MCF 10A (cell line): ENCODE measurements around the gene MAP4. TPM values are rescaled to one million over a fixed set of nuclear protein-coding genes. Genes with fewer than 3 reads are reported as not detected.

Source experiments
- BruUV-seq: library from RNA; stranded (reverse); fragments of 400-500 nt; replicated peaks from 2 replicates; lab custom pipeline; 2021; lab: Mats Ljungman, UMichigan
- CTCF ChIA-PET: fragments of 300-600 bp; sonication (Branson Sonifier 250); formaldehyde crosslinking; extraction: SDS; loops from one replicate; lab custom pipeline; 2021; ENCODE audit warnings: antibody characterized with exemption, inconsistent platforms; lab: Yijun Ruan, JAX
- POLR2A ChIA-PET: fragments of 300-600, 350-650 bp; sonication (Branson Sonifier 250); formaldehyde crosslinking; extraction: SDS; loops from one replicate; lab custom pipeline; 2020; ENCODE audit warnings: antibody characterized with exemption, inconsistent platforms; lab: Yijun Ruan, JAX
- DNase-seq: peaks from one replicate; pipeline ENCODE4 v3.0.0-alpha.2; 2018; ENCODE audit not compliant: unreplicated experiment
- H3K27ac Mint-ChIP-seq: one replicate; pipeline ENCODE4 v1.8.0; 2022; ENCODE audit warnings: mild to moderate bottlenecking, low read depth, mixed read lengths; ENCODE audit not compliant: unreplicated experiment
- H3K27me3 Mint-ChIP-seq: one replicate; pipeline ENCODE4 v1.8.0; 2022; ENCODE audit warnings: mixed read lengths; ENCODE audit not compliant: insufficient read depth, unreplicated experiment
- H3K36me3 Mint-ChIP-seq: one replicate; pipeline ENCODE4 v1.8.0; 2022; ENCODE audit warnings: mild to moderate bottlenecking, moderate library complexity, mixed read lengths; ENCODE audit not compliant: insufficient read depth, unreplicated experiment
- H3K4me1 Mint-ChIP-seq: one replicate; pipeline ENCODE4 v1.8.0; 2022; ENCODE audit warnings: mixed read lengths; ENCODE audit not compliant: insufficient read depth, unreplicated experiment
- H3K4me3 Mint-ChIP-seq: one replicate; pipeline ENCODE4 v1.8.0; 2022; ENCODE audit warnings: mild to moderate bottlenecking, moderate library complexity, mixed read lengths; ENCODE audit not compliant: unreplicated experiment
- H3K9me3 Mint-ChIP-seq: one replicate; pipeline ENCODE4 v1.8.0; 2022; ENCODE audit warnings: mixed read lengths; ENCODE audit not compliant: unreplicated experiment
- CTCF ChIP-seq: fragments of 200-600 bp; IDR thresholded peaks from one replicate; pipeline ENCODE4 v1.8.0; 2022; ENCODE audit warnings: antibody characterized with exemption, mild to moderate bottlenecking; ENCODE audit not compliant: unreplicated experiment
- intact Hi-C: fragments of 100-400 bp; cut with micrococcal nuclease; formaldehyde crosslinking; loops from 2 replicates; pipeline ENCODE4 v1.14.1; 2022
- total RNA-seq: library from RNA; stranded (reverse); gene quantifications from 2 replicates; pipeline ENCODE4 v1.2.3, GENCODE V29; 2022

The MAP4 gene
- total RNA-seq, 1 experiment from 2014 or later = 217 TPM

GRCh38 chr3:47916696-47917095 lies 99.5 kb downstream of the MAP4 start:
- intact Hi-C loops = no loop called here
- Mint-ChIP-seq H3K27ac (no peak overlapping the region), H3K27me3 (no peaks in the 10 kb centered on the region), H3K9me3 (no peaks in the 10 kb centered on the region), H3K36me3 (peaks cover 95% of the 10 kb centered on the region), H3K4me1 (peaks cover 5% of the 10 kb centered on the region), H3K4me3 (no peak overlapping the region)
- no peak for TF ChIP-seq CTCF
- BruUV-seq = no TSS peak
- POLR2A ChIA-PET = interaction anchor here (0.5 kb wide), 1 partner anchor 13 kb away, joined by 3 read pairs; no protein-coding TSS in a partner anchor
- CTCF ChIA-PET = no interaction called here
- DNase-seq = no peak

GRCh38 chr3:47916201-47916600 lies 100.0 kb downstream of the MAP4 start:
- H3K9me3 Mint-ChIP-seq = no peaks in the 10 kb centered on the region
- peaks cover 10% of the 10 kb centered on the region for H3K4me1 Mint-ChIP-seq
- intact Hi-C loops = no loop called here
- H3K4me3 Mint-ChIP-seq = no peak overlapping the region
- peaks cover 94% of the 10 kb centered on the region for H3K36me3 Mint-ChIP-seq
- ChIA-PET POLR2A (no interaction called here), CTCF (no interaction called here)
- H3K27me3 Mint-ChIP-seq = no peaks in the 10 kb centered on the region
- BruUV-seq = TSS peak; percentile 69
- DNase-seq = no peak
- TF ChIP-seq CTCF = no peak
- no peak overlapping the region for H3K27ac Mint-ChIP-seq

GRCh38 chr3:47912006-47912504 lies 104.2 kb downstream of the MAP4 start:
- POLR2A ChIA-PET = no interaction called here
- peaks cover 19% of the 10 kb centered on the region for H3K4me1 Mint-ChIP-seq
- no peaks in the 10 kb centered on the region for H3K9me3 Mint-ChIP-seq
- peaks cover 71% of the 10 kb centered on the region for H3K36me3 Mint-ChIP-seq
- DNase-seq = no peak
- no TSS peak for BruUV-seq
- no peak overlapping the region for H3K4me3 Mint-ChIP-seq
- CTCF ChIA-PET = interaction anchor here (0.6 to 0.7 kb wide), 2 partner anchors 12 to 36 kb away, joined by 3 to 4 read pairs; no protein-coding TSS in a partner anchor
- no peak for TF ChIP-seq CTCF
- H3K27ac Mint-ChIP-seq = peak overlapping the region; percentile 80
- no peaks in the 10 kb centered on the region for H3K27me3 Mint-ChIP-seq
- intact Hi-C loops = no loop called here

GRCh38 chr3:47910777-47911440 lies 105.3 kb downstream of the MAP4 start:
- peak; percentile 85 for DNase-seq
- ChIA-PET CTCF (interaction anchor here (0.6 to 1.2 kb wide), 2 partner anchors 95 to 240 kb away, joined by 3 read pairs; no protein-coding TSS in a partner anchor), POLR2A (interaction anchor here (1.1 to 2.2 kb wide), 2 partner anchors 12 to 17 kb away, joined by 3 to 9 read pairs; no protein-coding TSS in a partner anchor)
- H3K4me1 Mint-ChIP-seq = peaks cover 19% of the 10 kb centered on the region
- no peaks in the 10 kb centered on the region for H3K9me3 Mint-ChIP-seq
- intact Hi-C loops = no loop called here
- no peak overlapping the region for H3K4me3 Mint-ChIP-seq
- no peak for TF ChIP-seq CTCF
- H3K27ac Mint-ChIP-seq = no peak overlapping the region
- H3K36me3 Mint-ChIP-seq = peaks cover 65% of the 10 kb centered on the region
- TSS peak; percentile 3 for BruUV-seq
- H3K27me3 Mint-ChIP-seq = no peaks in the 10 kb centered on the region
